Hepatocyte (in vitro differentiated cells): ENCODE data around the gene NCF4. TPM values are rescaled to one million over a fixed set of nuclear protein-coding genes. Genes with fewer than 3 reads are reported as not detected.

ENCODE experiments used
- DNase-seq: peaks from one replicate; pipeline ENCODE4 v3.0.0-alpha.2; 2016; ENCODE audit warnings: low spot score
- H2AFZ ChIP-seq: fragments of 200-600 bp; sonication (generic); 2 replicates; pipeline ENCODE4 v1.6.0; 2016; ENCODE audit warnings: antibody characterized with exemption, mild to moderate bottlenecking
- H3K27ac ChIP-seq: fragments of 200-600 bp; sonication (generic); 2 replicates; pipeline ENCODE4 v1.5.1; 2016; ENCODE audit warnings: mild to moderate bottlenecking
- H3K27me3 ChIP-seq: fragments of 200-600 bp; sonication (generic); 2 replicates; pipeline ENCODE4 v1.6.1; 2016
- H3K36me3 ChIP-seq: fragments of 200-600 bp; sonication (generic); replicated peaks from 2 replicates; pipeline ENCODE4 v1.5.1; 2016; ENCODE audit warnings: low read depth; ENCODE audit not compliant: insufficient read depth
- H3K4me1 ChIP-seq: fragments of 200-600 bp; sonication (generic); 2 replicates; pipeline ENCODE4 v1.5.1; 2016; ENCODE audit warnings: mild to moderate bottlenecking, moderate library complexity; ENCODE audit not compliant: insufficient read depth
- H3K4me2 ChIP-seq: fragments of 200-600 bp; sonication (generic); 2 replicates; pipeline ENCODE4 v1.6.0; 2016
- H3K4me3 ChIP-seq: fragments of 200-600 bp; sonication (generic); 2 replicates; pipeline ENCODE4 v1.5.1; 2016; ENCODE audit warnings: mild to moderate bottlenecking
- H3K79me2 ChIP-seq: fragments of 200-600 bp; sonication (generic); 2 replicates; pipeline ENCODE4 v1.6.0; 2017; ENCODE audit warnings: mild to moderate bottlenecking
- H3K9me2 ChIP-seq: fragments of 200-600 bp; sonication (generic); replicated peaks from 2 replicates; pipeline ENCODE4 v1.6.0; 2017; ENCODE audit warnings: mild to moderate bottlenecking; ENCODE audit not compliant: insufficient read depth
- H3K9me3 ChIP-seq: fragments of 200-600 bp; sonication (generic); 2 replicates; pipeline ENCODE4 v1.5.1; 2016; ENCODE audit warnings: low read depth, mild to moderate bottlenecking
- H4K20me1 ChIP-seq: fragments of 200-600 bp; sonication (generic); 2 replicates; pipeline ENCODE4 v1.6.0; 2016; ENCODE audit warnings: mild to moderate bottlenecking; ENCODE audit not compliant: insufficient read depth, poor library complexity, severe bottlenecking
- EZH2 ChIP-seq: fragments of 200-600 bp; sonication (generic); IDR thresholded peaks from 2 replicates; pipeline ENCODE4 v1.6.1; 2016; ENCODE audit warnings: antibody characterized with exemption, mild to moderate bottlenecking, borderline replicate concordance
- EZH2phosphoT487 ChIP-seq: fragments of 200-600 bp; sonication (generic); IDR thresholded peaks from one replicate; pipeline ENCODE4 v1.6.1; 2018; ENCODE audit warnings: antibody characterized with exemption, mild to moderate bottlenecking, low read depth, moderate library complexity; ENCODE audit not compliant: unreplicated experiment, severe bottlenecking
- WGBS: methylation state at CpG from one replicate; pipeline ENCODE4 v1.1.6; 2016; ENCODE audit warnings: low lambda C conversion rate; ENCODE audit errors: missing lambda C conversion rate; 5-methylcytosine and 5-hydroxymethylcytosine counted together
- polyA plus RNA-seq: library from polyadenylated mRNA; unstranded; fragments of >200 nt; fragmentation: Nextera tagmentation; extraction: Ambion mirVana; gene quantifications from 2 replicates; pipeline ENCODE4 v1.2.1, GENCODE V29; 2016
- total RNA-seq: library from RNA; depleted of rRNA; stranded (reverse); fragments of >200 nt; gene quantifications from 2 replicates; pipeline ENCODE4 v1.2.3, GENCODE V29; 2014
- TF ChIP-seq, protein P1 (sequence below): fragments of 200-600 bp; sonication (generic); IDR thresholded peaks from 2 replicates; pipeline ENCODE4 v1.5.1; 2016; ENCODE audit warnings: antibody characterized with exemption, mild to moderate bottlenecking; ENCODE audit not compliant: poor library complexity

The NCF4 gene
- total and polyA plus RNA-seq, 2 experiments from 2014 or later: 0.37 to 0.54 TPM

DNA sequence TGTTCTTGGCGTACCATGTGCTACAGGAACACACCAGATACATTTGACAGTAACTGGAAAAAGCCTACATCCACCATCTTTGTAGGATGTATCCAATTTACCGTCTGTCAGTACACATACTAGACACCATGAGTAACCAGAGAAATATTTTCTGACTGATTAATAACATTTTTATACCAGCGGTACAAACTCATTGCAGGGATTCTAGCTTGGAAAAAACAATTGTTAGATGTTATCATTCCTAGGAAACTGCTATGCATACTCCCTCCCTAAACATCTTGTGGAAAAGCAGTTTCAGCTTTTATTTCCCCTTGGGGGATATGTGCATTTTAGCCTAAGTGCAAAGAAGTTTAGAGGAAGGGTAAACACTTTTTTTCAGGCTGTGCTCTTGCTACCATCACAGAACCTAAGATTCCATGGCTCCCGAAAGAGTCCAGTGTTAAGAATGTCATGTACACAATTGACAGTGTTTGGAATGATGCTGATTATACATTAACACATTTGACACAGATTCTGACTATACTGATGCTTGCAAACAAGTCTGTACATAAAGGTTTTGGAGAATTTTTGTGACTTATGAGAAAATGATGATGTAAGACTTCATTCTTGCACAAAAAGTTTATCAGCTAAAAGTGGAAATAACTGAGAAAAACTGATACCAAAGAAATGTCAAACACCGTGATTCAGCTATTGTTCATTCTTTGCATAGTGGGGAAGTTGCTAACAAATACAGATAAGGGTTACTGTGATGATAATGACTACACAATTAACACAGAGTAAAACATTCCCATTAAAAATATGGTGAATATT lies 23.7 kb downstream of the NCF4 start:
- H3K4me2 ChIP-seq: no peak overlapping the region
- no peaks in the 10 kb centered on the region for H3K9me3 ChIP-seq
- no peaks in the 10 kb centered on the region for H3K9me2 ChIP-seq
- no peak overlapping the region for H2AFZ ChIP-seq
- no peak for TF ChIP-seq EZH2phosphoT487
- TF ChIP-seq, protein P1, sequence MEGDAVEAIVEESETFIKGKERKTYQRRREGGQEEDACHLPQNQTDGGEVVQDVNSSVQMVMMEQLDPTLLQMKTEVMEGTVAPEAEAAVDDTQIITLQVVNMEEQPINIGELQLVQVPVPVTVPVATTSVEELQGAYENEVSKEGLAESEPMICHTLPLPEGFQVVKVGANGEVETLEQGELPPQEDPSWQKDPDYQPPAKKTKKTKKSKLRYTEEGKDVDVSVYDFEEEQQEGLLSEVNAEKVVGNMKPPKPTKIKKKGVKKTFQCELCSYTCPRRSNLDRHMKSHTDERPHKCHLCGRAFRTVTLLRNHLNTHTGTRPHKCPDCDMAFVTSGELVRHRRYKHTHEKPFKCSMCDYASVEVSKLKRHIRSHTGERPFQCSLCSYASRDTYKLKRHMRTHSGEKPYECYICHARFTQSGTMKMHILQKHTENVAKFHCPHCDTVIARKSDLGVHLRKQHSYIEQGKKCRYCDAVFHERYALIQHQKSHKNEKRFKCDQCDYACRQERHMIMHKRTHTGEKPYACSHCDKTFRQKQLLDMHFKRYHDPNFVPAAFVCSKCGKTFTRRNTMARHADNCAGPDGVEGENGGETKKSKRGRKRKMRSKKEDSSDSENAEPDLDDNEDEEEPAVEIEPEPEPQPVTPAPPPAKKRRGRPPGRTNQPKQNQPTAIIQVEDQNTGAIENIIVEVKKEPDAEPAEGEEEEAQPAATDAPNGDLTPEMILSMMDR: no peak
- TF ChIP-seq EZH2: no peak
- H3K4me3 ChIP-seq: no peak overlapping the region
- no peaks in the 10 kb centered on the region for H3K27me3 ChIP-seq
- 66% methylated on average over 5 of the region's 5 CpGs for WGBS
- DNase-seq: no peak
- H3K79me2 ChIP-seq: no peaks in the 10 kb centered on the region
- H3K27ac ChIP-seq: no peak overlapping the region
- no peaks in the 10 kb centered on the region for H3K4me1 ChIP-seq
- H3K36me3 ChIP-seq: no peaks in the 10 kb centered on the region
- H4K20me1 ChIP-seq: no peaks in the 10 kb centered on the region

DNA sequence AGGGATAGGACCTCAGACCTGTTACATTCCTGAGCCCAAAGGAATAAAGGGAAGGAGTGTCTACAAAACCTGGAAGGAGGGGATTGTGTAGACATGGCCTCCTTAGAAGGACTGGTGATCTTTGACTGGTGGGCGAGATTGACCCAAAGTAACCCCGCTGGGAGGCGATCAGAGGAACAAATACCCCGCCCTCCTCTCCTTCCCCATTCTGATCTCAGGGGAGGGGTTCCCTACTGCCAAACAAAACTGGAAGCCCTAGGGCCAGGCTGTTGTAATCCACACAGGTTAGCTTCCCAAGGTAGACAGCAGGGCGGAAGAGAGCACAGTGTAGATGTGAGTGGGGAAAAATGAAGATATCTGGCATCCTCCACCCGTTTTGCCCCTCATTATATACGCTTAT lies 24.7 kb downstream of the NCF4 start:
- DNase-seq: no peak
- H2AFZ ChIP-seq: no peak overlapping the region
- 74% methylated on average over 7 of the region's 7 CpGs for WGBS

DNA sequence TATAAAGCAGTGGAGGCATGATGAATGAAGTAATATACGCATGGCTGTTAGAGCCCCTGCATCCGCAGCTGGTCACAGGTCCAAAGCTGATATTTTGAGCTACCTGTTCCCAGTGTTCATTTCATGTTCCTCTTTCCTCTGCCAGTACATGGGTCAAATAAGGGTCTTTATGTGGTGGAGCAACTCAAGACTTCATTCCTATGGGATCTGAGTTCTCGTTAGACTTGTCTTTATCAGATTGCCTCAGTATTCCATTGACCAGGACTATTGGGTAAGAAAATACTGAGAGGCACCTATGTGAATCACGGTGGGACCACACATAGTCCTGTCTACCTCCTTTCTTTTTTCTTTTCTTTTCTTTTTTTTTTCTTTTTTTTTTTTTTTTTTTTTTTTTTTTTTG lies 25.2 kb downstream of the NCF4 start:
- H3K79me2 ChIP-seq: no peaks in the 10 kb centered on the region
- H3K4me3 ChIP-seq: no peak overlapping the region
- no peak overlapping the region for H3K27ac ChIP-seq
- 93% methylated on average over 4 of the region's 4 CpGs for WGBS
- H4K20me1 ChIP-seq: no peaks in the 10 kb centered on the region
- TF ChIP-seq EZH2 (no peak), EZH2phosphoT487 (no peak)
- TF ChIP-seq, protein P1: no peak
- no peak overlapping the region for H2AFZ ChIP-seq
- H3K27me3 ChIP-seq: peaks cover 4% of the 10 kb centered on the region
- no peaks in the 10 kb centered on the region for H3K36me3 ChIP-seq
- H3K4me2 ChIP-seq: no peak overlapping the region
- DNase-seq: no peak
- no peaks in the 10 kb centered on the region for H3K9me3 ChIP-seq
- H3K9me2 ChIP-seq: no peaks in the 10 kb centered on the region
- H3K4me1 ChIP-seq: no peaks in the 10 kb centered on the region

More for the DNA sequence above, 24.7 kb downstream of the NCF4 start:
- Histone ChIP-seq H3K4me1 (no peaks in the 10 kb centered on the region), H3K4me3 (no peak overlapping the region), H3K79me2 (no peaks in the 10 kb centered on the region), H3K36me3 (no peaks in the 10 kb centered on the region), H3K9me2 (no peaks in the 10 kb centered on the region), H3K27me3 (peaks cover 4% of the 10 kb centered on the region), H3K4me2 (no peak overlapping the region), H4K20me1 (no peaks in the 10 kb centered on the region), H3K27ac (no peak overlapping the region), H3K9me3 (no peaks in the 10 kb centered on the region)
- TF ChIP-seq EZH2 (no peak), EZH2phosphoT487 (no peak)
- TF ChIP-seq, protein P1: no peak
